Tibial nerve (tissue), 4 donors: Measurements from ENCODE around the gene ZCCHC2.

ENCODE experiments used
- EP300 ChIP-seq, 2 donors: sonication (generic); formaldehyde crosslinking; IDR thresholded peaks; one replicate each; pipeline ENCODE4 v1.6.1; 2017; ENCODE audit warnings: antibody characterized with exemption in 2 of 2, mild to moderate bottlenecking in 1 of 2
- POLR2A ChIP-seq, 2 donors: fragments of 450-650 bp; IDR thresholded peaks; one replicate each; pipeline ENCODE4 v1.6.1; 2017; ENCODE audit warnings: antibody characterized with exemption in 2 of 2, mild to moderate bottlenecking in 2 of 2, moderate library complexity in 2 of 2
- TF ChIP-seq, protein P1 (sequence below), 5 experiments: fragments of 200-600 bp in 3 of 5; fragments of 450-650 bp in 2 of 5; sonication (generic) in 3 of 5; IDR thresholded peaks; one replicate each; pipeline ENCODE4 v1.5.1; 2016 to 2019; ENCODE audit warnings: antibody characterized with exemption in 5 of 5, mild to moderate bottlenecking in 3 of 5, moderate library complexity in 2 of 5

DNA sequence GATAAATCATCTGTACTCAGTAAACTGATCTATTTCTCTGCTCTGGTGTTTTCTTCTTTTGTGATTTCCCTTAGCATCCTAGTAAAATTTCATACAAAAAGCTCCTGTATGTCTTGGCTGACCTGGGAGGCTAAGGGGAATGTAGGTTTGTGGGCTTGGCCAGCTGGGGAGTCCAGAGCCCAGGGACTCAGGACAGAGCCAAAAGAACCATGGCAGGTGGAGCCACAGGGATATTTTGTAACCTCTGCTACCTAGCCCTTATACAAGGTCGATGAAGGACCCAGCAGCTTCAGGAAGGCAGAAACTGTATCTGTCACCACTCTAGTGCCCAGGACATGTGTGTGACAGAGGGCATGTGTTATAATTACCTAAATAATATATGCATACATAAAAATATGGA lies 22.7 kb upstream of the ZCCHC2 start:
- TF ChIP-seq, protein P1, sequence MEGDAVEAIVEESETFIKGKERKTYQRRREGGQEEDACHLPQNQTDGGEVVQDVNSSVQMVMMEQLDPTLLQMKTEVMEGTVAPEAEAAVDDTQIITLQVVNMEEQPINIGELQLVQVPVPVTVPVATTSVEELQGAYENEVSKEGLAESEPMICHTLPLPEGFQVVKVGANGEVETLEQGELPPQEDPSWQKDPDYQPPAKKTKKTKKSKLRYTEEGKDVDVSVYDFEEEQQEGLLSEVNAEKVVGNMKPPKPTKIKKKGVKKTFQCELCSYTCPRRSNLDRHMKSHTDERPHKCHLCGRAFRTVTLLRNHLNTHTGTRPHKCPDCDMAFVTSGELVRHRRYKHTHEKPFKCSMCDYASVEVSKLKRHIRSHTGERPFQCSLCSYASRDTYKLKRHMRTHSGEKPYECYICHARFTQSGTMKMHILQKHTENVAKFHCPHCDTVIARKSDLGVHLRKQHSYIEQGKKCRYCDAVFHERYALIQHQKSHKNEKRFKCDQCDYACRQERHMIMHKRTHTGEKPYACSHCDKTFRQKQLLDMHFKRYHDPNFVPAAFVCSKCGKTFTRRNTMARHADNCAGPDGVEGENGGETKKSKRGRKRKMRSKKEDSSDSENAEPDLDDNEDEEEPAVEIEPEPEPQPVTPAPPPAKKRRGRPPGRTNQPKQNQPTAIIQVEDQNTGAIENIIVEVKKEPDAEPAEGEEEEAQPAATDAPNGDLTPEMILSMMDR (IDR thresholded peaks at IDR 0.05): no peak
- TF ChIP-seq POLR2A (IDR thresholded peaks at IDR 0.05): no peak
- no peak for TF ChIP-seq EP300 (IDR thresholded peaks at IDR 0.05)
